IMR-90 (cell line): Measurements from ENCODE around the gene ETV6. TPM values are rescaled to one million over a fixed set of nuclear protein-coding genes. Genes with fewer than 3 reads are reported as not detected.

Experiments
- ATAC-seq: fragments of 200-7000 bp; cut with Tn5 transposase; 2 replicates; pipeline ENCODE4 v1.9.1; 2020; ENCODE audit warnings: low read depth, mild to moderate bottlenecking, moderate library complexity
- BruUV-seq: library from RNA; stranded (reverse); fragments of 400-500 nt; replicated peaks from 2 replicates; lab custom pipeline; 2021; lab: Mats Ljungman, UMichigan
- CTCF ChIA-PET: fragments of 300-600 bp; formaldehyde crosslinking; extraction: SDS; loops from one replicate; lab custom pipeline; 2021; ENCODE audit warnings: antibody characterized with exemption; lab: Yijun Ruan, JAX
- POLR2A ChIA-PET: fragments of 300-600 bp; sonication (Branson Sonifier 250); formaldehyde crosslinking; loops from one replicate; lab custom pipeline; 2022; ENCODE audit warnings: antibody characterized with exemption; ENCODE audit not compliant: unreplicated experiment; lab: Charles Lee
- DNase-seq: peaks from one replicate; pipeline ENCODE4 v3.0.0; 2013
- H2AFZ ChIP-seq: replicated peaks from 2 replicates; pipeline ENCODE3; 2013; ENCODE audit warnings: low read length, mild to moderate bottlenecking; ENCODE audit not compliant: poor library complexity
- H2AK5ac ChIP-seq: 2 replicates; pipeline ENCODE4 v1.6.1; 2013; ENCODE audit warnings: low read depth, low read length, inconsistent platforms
- H2AK9ac ChIP-seq: replicated peaks from 2 replicates; pipeline ENCODE3; 2013; ENCODE audit warnings: mild to moderate bottlenecking, low read depth, low read length, moderate library complexity; ENCODE audit not compliant: poor library complexity
- H2BK120ac ChIP-seq: 2 replicates; pipeline ENCODE4 v1.6.1; 2013; ENCODE audit warnings: low read depth, low read length, inconsistent platforms
- H2BK15ac ChIP-seq: 3 replicates; pipeline ENCODE4 v1.6.1; 2013; ENCODE audit warnings: low read depth, low read length, inconsistent platforms
- H2BK20ac ChIP-seq: 2 replicates; pipeline ENCODE4 v1.6.1; 2013; ENCODE audit warnings: low read depth, mild to moderate bottlenecking, inconsistent platforms, low read length, moderate library complexity
- H2BK5ac ChIP-seq: 2 replicates; pipeline ENCODE4 v1.6.1; 2013; ENCODE audit warnings: mild to moderate bottlenecking, low read depth, low read length, inconsistent platforms; ENCODE audit not compliant: poor library complexity, severe bottlenecking
- H3K14ac ChIP-seq: replicated peaks from 2 replicates; pipeline ENCODE4 v1.6.1; 2013; ENCODE audit warnings: low read depth, low read length, inconsistent platforms
- H3K18ac ChIP-seq: 2 replicates; pipeline ENCODE4 v1.6.1; 2013; ENCODE audit warnings: low read depth, low read length, control low read depth
- H3K23ac ChIP-seq: 2 replicates; pipeline ENCODE4 v1.6.1; 2013; ENCODE audit warnings: low read depth, low read length, inconsistent platforms
- H3K27ac ChIP-seq: 2 replicates; pipeline ENCODE4 v1.5.1; 2013; ENCODE audit warnings: mild to moderate bottlenecking, control low read depth, low read length; ENCODE audit not compliant: insufficient read depth
- H3K27me3 ChIP-seq: 2 replicates; pipeline ENCODE4 v1.6.1; 2013; ENCODE audit warnings: low read length; ENCODE audit not compliant: control insufficient read depth, insufficient read depth
- H3K36me3 ChIP-seq: 2 replicates; pipeline ENCODE4 v1.6.1; 2013; ENCODE audit warnings: low read length, mixed read lengths; ENCODE audit not compliant: control insufficient read depth, insufficient read depth
- H3K4ac ChIP-seq: 2 replicates; pipeline ENCODE4 v1.6.1; 2013; ENCODE audit warnings: low read depth, low read length, inconsistent platforms
- H3K4me1 ChIP-seq: 2 replicates; pipeline ENCODE4 v1.6.1; 2013; ENCODE audit warnings: low read length, mixed read lengths; ENCODE audit not compliant: control insufficient read depth, insufficient read depth
- H3K4me2 ChIP-seq: 2 replicates; pipeline ENCODE4 v1.6.1; 2013; ENCODE audit warnings: low read depth, mild to moderate bottlenecking, control low read depth, low read length, moderate library complexity
- H3K4me3 ChIP-seq: 2 replicates; pipeline ENCODE4 v1.5.1; 2013; ENCODE audit warnings: low read depth, mild to moderate bottlenecking, control low read depth, low read length, moderate library complexity; ENCODE audit not compliant: insufficient read depth
- H3K56ac ChIP-seq: 2 replicates; pipeline ENCODE4 v1.6.1; 2013; ENCODE audit warnings: low read length, inconsistent platforms; ENCODE audit not compliant: insufficient read depth; ENCODE audit errors: extremely low read depth
- H3K79me1 ChIP-seq, 2 experiments: 2 replicates each; pipeline ENCODE4 v1.6.1; 2013; ENCODE audit warnings: low read length in 2 of 2, inconsistent platforms in 1 of 2, low read depth in 1 of 2
- H3K9ac ChIP-seq: 2 replicates; pipeline ENCODE4 v1.6.1; 2013; ENCODE audit warnings: low read depth, low read length, control low read depth
- H3K9me1 ChIP-seq: 2 replicates; pipeline ENCODE4 v1.6.1; 2013; ENCODE audit warnings: low read length, inconsistent platforms; ENCODE audit not compliant: insufficient read depth
- H3K9me3 ChIP-seq: 2 replicates; pipeline ENCODE4 v1.6.1; 2013; ENCODE audit warnings: low read length; ENCODE audit not compliant: control insufficient read depth, insufficient read depth
- H4K20me1 ChIP-seq: 2 replicates; pipeline ENCODE4 v1.6.1; 2013; ENCODE audit warnings: low read length, inconsistent platforms; ENCODE audit not compliant: insufficient read depth
- H4K5ac ChIP-seq: 2 replicates; pipeline ENCODE4 v1.6.1; 2013; ENCODE audit warnings: mild to moderate bottlenecking, low read depth, low read length, control low read depth
- H4K8ac ChIP-seq, 2 experiments: 2 replicates each; pipeline ENCODE4 v1.6.1; 2013; ENCODE audit warnings: low read depth in 2 of 2, low read length in 2 of 2, control low read depth in 1 of 2, inconsistent platforms in 1 of 2
- H4K91ac ChIP-seq: 2 replicates; pipeline ENCODE4 v1.6.1; 2013; ENCODE audit warnings: low read depth, low read length, inconsistent platforms; ENCODE audit not compliant: insufficient read depth
- BHLHE40 ChIP-seq: fragments of 150-350 bp; IDR thresholded peaks from 2 replicates; pipeline ENCODE4 v1.6.1; 2016; ENCODE audit warnings: mild to moderate bottlenecking, low read depth, low read length
- MAFK ChIP-seq: IDR thresholded peaks from 2 replicates; pipeline ENCODE4 v1.6.1; 2012; ENCODE audit warnings: low read depth, low read length, improper control_type of control experiment
- MAZ ChIP-seq: IDR thresholded peaks from 2 replicates; pipeline ENCODE4 v1.6.1; 2012; ENCODE audit warnings: low read depth, mild to moderate bottlenecking, low read length, improper control_type of control experiment, moderate library complexity, borderline replicate concordance
- RAD21 ChIP-seq: IDR thresholded peaks from 2 replicates; pipeline ENCODE4 v1.6.1; 2012; ENCODE audit warnings: low read length, improper control_type of control experiment
- RCOR1 ChIP-seq: IDR thresholded peaks from 2 replicates; pipeline ENCODE4 v1.6.1; 2012; ENCODE audit warnings: mild to moderate bottlenecking, low read length, improper control_type of control experiment; ENCODE audit not compliant: insufficient replicate concordance
- WGBS, 2 experiments: methylation state at CpG; one replicate each; pipeline versions ENCODE4 v1.1.5 to v1.1.7; 2013; ENCODE audit warnings: missing lambda C conversion rate in 2 of 2; ENCODE audit not compliant: insufficient read length in 1 of 2; ENCODE audit errors: extremely low coverage in 2 of 2; 5-methylcytosine and 5-hydroxymethylcytosine counted together
- dilution Hi-C: fragments of 300-500 bp; cut with HindIII; formaldehyde crosslinking; loops from one replicate; pipeline ENCODE4 v1.14.3; 2018; ENCODE audit warnings: low sequenced_read_pairs; ENCODE audit not compliant: unreplicated experiment
- in situ Hi-C: fragments of 300-500 bp; cut with MboI; formaldehyde crosslinking; loops from 3 replicates; pipeline ENCODE4 v1.14.3; 2019; ENCODE audit warnings: low sequenced_read_pairs, inconsistent platforms, mixed read lengths
- intact Hi-C: fragments of 100-400 bp; cut with micrococcal nuclease; formaldehyde crosslinking; loops from 2 replicates; pipeline ENCODE4 v1.10.0; 2022
- polyA plus RNA-seq, 3 experiments: library from polyadenylated mRNA; depleted of rRNA; stranded (reverse); fragments of >200 nt; gene quantifications; 2 replicates each; pipeline ENCODE4 v1.2.3, GENCODE V29; 2012; ENCODE audit warnings: low replicate concordance in 1 of 3
- total RNA-seq: library from RNA; depleted of rRNA; stranded (reverse); fragments of >200 nt; gene quantifications from 2 replicates; pipeline ENCODE4 v1.2.3, GENCODE V29; 2012

The ETV6 gene
- total and polyA plus RNA-seq, 2 of the 4 experiments (the other 2 are of a cell fraction), result 8.4 to 9.9 TPM

DNA sequence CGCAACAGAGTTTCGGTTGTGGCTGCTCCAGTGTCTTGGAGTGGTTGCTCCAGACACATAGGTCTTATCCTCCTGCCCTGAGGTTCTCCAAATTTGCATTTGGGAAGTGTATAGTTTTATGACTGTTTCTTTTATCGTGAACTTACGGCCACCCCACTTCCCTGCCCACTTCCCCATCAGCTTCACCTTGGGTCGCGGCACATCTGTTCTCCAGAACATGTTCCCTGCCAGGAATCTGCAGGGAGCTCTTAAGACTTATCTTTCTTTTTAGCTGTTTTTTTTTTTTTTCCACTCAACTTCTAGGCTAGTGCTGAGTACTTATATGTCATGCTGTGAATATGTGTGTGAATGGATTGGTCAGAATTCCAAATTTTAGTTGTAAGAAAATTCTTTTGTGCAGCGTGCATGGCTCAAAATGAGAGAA is 75.4 kb downstream of the ETV6 start:
- H3K4me1 ChIP-seq, result peaks cover 17% of the 10 kb centered on the region
- H3K36me3 ChIP-seq, result no peaks in the 10 kb centered on the region
- no peak overlapping the region for H3K27ac ChIP-seq
- no peaks in the 10 kb centered on the region for H4K20me1 ChIP-seq
- in situ Hi-C loops (loop anchor here (25.0 kb wide), 1 partner anchor 987 kb away; the partner anchor contains the start of gene CDKN1B), intact Hi-C loops (no loop called here), dilution Hi-C loops (no loop called here)
- no TSS peak for BruUV-seq
- no peaks in the 10 kb centered on the region for H3K27me3 ChIP-seq
- no peak overlapping the region for H2BK5ac ChIP-seq
- H3K14ac ChIP-seq, result 0 out of 2 replicates have a peak overlapping the region, but pooled peaks have one; percentile 8
- peaks cover 44 to 95% of the 10 kb centered on the region in 2 experiments for H3K79me1 ChIP-seq
- H3K18ac ChIP-seq, result no peak overlapping the region
- TF ChIP-seq RAD21 (no peak), BHLHE40 (no peak), MAZ (no peak), MAFK (no peak), RCOR1 (no peak)
- 0 out of 2 replicates have a peak overlapping the region, but pooled peaks have one; percentile 11 for H2BK120ac ChIP-seq
- no peak overlapping the region for H2BK20ac ChIP-seq
- ATAC-seq (no peak), DNase-seq (peak; percentile 56)
- POLR2A ChIA-PET, result no interaction called here
- peaks cover 15% of the 10 kb centered on the region for H3K9me1 ChIP-seq
- no peak overlapping the region for H2AFZ ChIP-seq
- no peak overlapping the region for H2AK9ac ChIP-seq
- H2AK5ac ChIP-seq, result peak overlapping the region; percentile 44; the same call in 1 of the 2 replicates
- no peak overlapping the region for H3K4me3 ChIP-seq
- no peak overlapping the region for H3K23ac ChIP-seq
- H3K4me2 ChIP-seq, result 0 out of 2 replicates have a peak overlapping the region, but pooled peaks have one; percentile 3
- H3K9me3 ChIP-seq, result no peaks in the 10 kb centered on the region
- WGBS, 2 experiments, result 80% methylated on average over 1 of the region's 7 CpGs; no CpG with 5 or more reads in 1 of the 2 experiments
- peak overlapping the region in 1 of 2 experiments; percentile 30; a peak in 1 of 4 replicates for H4K8ac ChIP-seq
- H2BK15ac ChIP-seq, result no peak overlapping the region
- no peak overlapping the region for H3K9ac ChIP-seq
- CTCF ChIA-PET, result interaction anchor here (0.5 kb wide), 1 partner anchor 89 kb away, joined by 3 read pairs; no protein-coding TSS in a partner anchor
- H4K91ac ChIP-seq, result no peak overlapping the region; the same call in 1 of the 2 replicates
- no peak overlapping the region for H3K56ac ChIP-seq
- H4K5ac ChIP-seq, result no peak overlapping the region
- peak overlapping the region; percentile 28; the same call in 1 of the 2 replicates for H3K4ac ChIP-seq
